ENCODE data around the gene TXNDC17.
"Not testable (repeated sequence)": the region's sequence is repeated elsewhere in the genome, so short reads cannot be mapped to it uniquely, and the experiment has no call there.

Gene TXNDC17

DNA sequence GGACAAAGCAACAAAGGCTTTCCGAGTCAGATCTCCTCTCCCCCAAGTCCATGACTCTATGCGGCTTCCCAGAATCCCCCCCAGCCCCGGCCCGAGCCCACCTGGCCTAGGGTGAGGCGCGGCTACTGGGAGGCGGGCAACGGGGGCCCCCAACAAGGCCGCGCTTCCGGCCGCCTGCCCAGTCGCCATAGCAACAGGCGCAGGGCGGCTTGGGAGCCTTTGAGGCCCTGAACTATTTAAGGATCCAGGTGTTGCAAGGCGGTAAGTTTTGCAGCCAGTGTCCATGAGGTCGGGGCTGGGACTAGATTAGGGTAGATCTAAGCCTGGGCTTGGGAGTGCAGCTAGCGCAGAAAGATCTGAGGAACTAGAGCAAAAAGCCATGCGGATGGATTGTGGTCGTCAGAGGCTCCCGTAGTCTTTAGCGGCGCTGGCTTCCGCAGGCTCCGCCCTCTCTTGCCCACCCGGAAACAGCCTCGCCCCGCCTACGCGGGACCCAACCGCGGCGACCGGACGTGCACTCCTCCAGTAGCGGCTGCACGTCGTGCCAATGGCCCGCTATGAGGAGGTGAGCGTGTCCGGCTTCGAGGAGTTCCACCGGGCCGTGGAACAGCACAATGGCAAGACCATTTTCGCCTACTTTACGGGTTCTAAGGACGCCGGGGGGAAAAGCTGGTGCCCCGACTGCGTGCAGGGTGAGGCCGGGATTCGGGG, at the start of gene TXNDC17, which contains the start of gene KIAA0753:
Gene TXNDC17, plus strand, starts transcription at position 525 of the 711 bp plus-strand sequence. Its CDS starts 23 bp downstream, at position 548.
Gene KIAA0753, minus strand, starts transcription at position 176 of the 711 bp plus-strand sequence. CDS start 5,608 bp downstream, outside the sequence.
- peak; percentile 96 for DNase-seq

GRCh38 chr17:6591599-6592158, 49.2 kb upstream of the TXNDC17 start:
- DNase-seq: no peak

DNA sequence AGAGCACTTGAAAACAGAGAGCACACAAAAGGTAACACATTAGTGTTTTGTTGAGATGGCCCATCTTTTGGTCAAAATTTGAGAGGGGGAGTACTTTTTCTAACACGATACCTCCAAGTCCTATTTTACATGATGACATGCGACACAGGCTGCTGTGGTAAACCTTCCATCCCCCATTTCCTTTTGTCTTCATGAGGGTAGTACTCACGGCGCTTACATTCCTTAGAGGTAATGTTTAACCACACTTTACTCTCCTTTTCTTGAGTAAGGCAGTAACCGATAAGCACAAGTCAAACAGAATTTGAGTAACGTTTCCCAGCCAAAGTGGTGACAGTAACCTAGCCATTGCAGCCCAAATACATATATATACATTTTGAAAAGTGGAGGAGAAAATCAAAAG, 48.7 kb upstream of the TXNDC17 start:
- no peak for DNase-seq

DNA sequence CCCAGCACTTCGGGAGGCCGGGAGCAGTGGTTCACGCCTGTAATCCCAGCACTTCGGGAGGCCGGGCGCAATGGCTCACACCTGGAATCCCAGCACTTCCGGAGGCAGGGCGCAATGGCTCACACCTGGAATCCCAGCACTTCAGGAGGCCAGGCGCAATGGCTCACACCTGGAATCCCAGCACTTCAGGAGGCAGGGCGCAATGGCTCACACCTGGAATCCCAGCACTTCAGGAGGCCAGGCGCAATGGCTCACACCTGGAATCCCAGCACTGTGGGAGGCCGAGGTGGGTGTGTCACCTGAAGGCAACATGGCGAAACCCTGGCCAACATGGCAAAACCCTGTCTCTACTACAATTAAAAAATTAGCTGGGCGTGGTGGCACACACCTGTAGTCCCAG, 47.5 kb upstream of the TXNDC17 start:
- not testable (repeated sequence) for DNase-seq

DNA sequence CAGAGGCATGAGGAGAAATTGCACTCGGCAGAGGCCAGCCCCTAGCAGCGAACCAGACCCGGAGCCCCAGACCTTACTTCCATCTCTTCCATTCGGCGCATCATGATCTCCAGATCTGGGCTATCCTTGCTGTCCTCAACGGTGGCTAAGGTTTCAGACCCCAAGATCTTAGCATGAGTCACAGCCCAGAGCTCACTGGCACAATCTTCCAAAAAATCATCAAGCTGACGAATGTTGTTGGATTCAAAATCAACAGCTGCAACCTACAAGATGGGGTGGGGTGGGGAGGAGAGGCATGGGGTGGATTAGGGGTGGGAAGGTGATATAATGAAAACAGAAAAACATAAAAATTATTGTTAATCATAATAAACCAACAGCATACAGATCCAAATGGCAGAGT, 44.8 kb upstream of the TXNDC17 start:
- no peak for DNase-seq

- DNase-seq: no peak
Observed at GRCh38 chr17:6596511-6596910, 44.3 kb upstream of the TXNDC17 start.

DNA sequence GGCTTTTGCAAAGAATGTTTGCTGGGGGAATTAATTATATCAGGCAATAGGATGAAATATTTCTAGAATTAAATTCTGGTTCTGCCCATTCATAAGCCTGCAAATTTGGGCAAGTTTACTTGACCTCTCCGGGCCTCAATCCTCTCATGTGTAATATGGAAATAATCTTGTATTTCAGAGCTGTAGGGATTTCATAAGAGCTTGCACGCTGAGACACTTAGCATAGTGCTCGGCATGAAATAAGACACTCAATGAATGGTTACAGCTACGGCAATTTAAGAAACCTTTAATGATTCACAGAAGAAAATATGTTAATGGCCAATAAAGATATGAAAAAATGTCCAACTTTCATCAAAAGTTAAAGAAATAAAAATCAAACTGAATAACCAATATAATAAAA, 43.9 kb upstream of the TXNDC17 start:
- no peak for DNase-seq

DNA sequence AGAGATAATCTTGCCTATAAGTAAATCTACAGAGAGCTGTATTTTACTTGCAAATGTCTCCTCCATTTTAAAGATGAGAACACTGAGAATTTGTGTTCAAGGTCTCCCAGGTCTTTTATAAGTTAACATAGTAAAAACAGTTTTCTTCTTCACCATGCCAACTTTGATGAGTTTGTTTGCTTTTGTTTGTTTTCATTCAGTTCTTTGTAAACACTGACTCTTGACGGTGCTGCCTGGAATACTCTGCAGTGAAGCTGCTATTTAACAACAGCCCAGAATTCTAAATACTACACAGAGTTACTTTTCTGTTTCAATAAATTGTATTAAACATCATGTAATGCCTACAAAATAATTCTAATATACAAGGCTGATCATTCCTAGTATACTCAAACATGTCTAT, 43.1 kb upstream of the TXNDC17 start:
- no peak for DNase-seq

GRCh38 chr17:6599364-6599763, 41.5 kb upstream of the TXNDC17 start:
- no peak for DNase-seq

DNA sequence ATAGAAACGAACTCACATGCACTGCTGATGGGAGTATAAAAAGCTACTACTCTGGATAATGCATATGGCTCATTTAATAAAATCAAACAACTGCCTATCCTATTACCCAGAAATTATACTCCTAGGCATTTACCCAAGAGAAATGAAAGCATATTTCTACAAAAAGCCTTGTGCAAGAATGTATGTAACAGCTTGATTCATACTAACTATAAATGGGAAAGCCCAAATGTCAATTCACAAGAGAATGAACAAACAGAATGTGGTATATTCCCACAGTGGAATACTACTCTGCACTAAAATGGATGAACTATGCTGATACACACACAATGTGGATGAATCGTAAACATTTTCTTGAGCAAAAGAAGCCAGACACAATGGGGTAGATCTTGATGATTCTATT, 38.7 kb upstream of the TXNDC17 start:
- DNase-seq: no peak

DNA sequence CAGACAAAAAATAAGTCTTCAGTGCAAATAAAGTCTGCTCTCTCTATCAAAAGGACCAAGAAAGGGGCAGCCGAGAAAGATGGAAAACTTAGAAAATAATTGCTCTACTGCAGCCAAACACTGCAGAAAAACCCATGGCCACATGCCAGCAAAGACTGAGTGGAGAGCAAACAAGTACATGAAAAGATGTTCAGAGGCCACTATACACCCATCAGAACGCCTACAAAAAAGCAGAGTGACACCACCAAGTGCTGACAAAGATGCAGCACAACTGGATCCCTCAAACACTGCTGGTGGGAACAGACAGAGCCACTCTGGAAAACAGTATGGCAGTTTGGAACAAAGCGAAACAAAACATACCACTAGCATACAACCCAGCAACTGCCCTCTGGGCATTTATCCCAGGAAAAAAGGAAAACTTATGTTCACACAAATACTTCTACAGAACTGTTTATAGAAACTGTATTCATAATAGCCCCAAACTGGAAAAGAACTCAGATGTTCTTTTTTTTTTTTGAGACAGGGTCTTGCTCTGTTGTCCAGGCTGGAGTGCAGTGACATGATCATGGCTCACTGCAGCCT, 37.0 kb upstream of the TXNDC17 start:
- DNase-seq: no peak

DNA sequence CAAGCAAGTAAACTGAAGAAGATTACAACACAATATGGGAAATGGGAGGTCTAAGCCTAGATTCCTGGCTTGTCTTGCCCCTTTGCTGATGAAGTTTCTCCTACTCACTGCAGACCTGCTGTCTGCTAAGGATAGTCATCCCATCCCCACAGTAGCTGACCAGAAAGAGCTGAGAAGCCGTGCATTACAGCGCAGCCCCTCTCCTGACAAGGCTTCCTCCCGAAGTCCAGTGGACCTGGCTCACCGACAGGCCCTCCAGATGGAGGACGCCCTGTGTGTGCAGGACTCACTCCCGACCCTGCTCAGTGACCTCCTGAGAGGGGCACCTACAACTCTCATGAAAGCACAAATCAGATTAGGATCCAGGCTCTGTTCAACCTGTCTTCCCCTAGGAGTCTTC, 35.7 kb upstream of the TXNDC17 start:
- DNase-seq: no peak

- DNase-seq: no peak
Observed at GRCh38 chr17:6608321-6608720, 32.5 kb upstream of the TXNDC17 start.

- no peak for DNase-seq
Observed at GRCh38 chr17:6610011-6610410, 30.8 kb upstream of the TXNDC17 start.

- DNase-seq: no peak
Observed at GRCh38 chr17:6611231-6611630, 29.6 kb upstream of the TXNDC17 start.

GRCh38 chr17:6623941-6624340, 16.9 kb upstream of the TXNDC17 start:
- DNase-seq: no peak

- DNase-seq: no peak
Observed at GRCh38 chr17:6626616-6627015, 14.2 kb upstream of the TXNDC17 start.

DNA sequence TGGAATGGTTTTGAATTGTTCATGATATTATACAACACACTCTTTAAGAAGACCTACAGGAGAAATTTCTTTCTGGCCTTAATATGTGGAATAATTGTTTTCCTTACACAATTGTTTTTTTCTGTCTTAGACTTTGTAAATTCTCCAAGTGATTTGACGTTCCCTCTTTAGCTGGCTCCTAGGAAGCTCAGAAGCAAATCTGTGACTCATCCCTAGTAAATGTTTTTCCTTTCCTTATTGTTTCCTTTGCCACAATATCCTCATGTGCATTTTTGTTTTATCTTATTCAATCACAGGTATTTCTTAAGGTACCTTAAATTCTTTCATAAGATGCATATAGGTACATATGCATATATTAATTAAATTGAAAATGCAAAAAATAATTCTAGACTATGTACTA, 13.8 kb upstream of the TXNDC17 start:
- DNase-seq: no peak

- DNase-seq: no peak
Observed at GRCh38 chr17:6630390-6630789, 10.5 kb upstream of the TXNDC17 start.

GRCh38 chr17:6632530-6632929, 8.3 kb upstream of the TXNDC17 start:
- DNase-seq: no peak

DNA sequence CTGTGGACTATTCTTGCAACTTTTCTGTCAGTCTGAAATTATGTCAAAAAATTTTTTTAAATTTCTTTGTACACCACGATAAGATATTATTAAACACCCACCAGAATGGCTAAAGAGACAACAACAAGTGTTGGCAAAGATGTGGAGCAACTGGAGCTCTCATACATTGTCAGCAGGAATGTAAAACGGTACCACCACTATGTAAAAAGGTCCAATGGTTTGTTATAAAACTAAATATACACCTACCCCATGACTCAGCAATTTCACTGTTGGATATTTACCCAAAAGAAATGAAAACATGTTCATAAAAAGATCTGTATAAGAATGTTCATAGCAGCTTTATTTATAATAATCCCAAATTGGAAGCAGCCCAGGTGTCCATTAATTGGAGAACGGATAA, 7.6 kb upstream of the TXNDC17 start:
- no peak for DNase-seq

- no peak for DNase-seq
Observed at GRCh38 chr17:6636105-6636504, 4.8 kb upstream of the TXNDC17 start.

- no peak for DNase-seq
Observed at GRCh38 chr17:6636616-6637457, 4.0 kb upstream of the TXNDC17 start.

- no peak for DNase-seq
Observed at GRCh38 chr17:6637458-6637840, 3.4 kb upstream of the TXNDC17 start.

Data from activated CD4-positive, alpha-beta T cell treated with anti-CD3 and anti-CD28 coated beads for 48 hours (primary cell).